Activated CD4-positive, alpha-beta memory T cell treated with anti-CD3 and anti-CD28 coated beads, Interleukin-2, amount 10 ng/mL, durations not matched to agents 7 days and 5 days (primary cell): ENCODE measurements around the gene NTN1. TPM values are rescaled to one million over a fixed set of nuclear protein-coding genes. Genes with fewer than 3 reads are reported as not detected.
A peak's percentile ranks its signal among the peaks of the same experiment; 100 is the strongest.

Source experiments
- CTCF ChIA-PET: fragments of 350-600 bp; sonication (Branson Sonifier 250); formaldehyde crosslinking; loops from one replicate; lab custom pipeline; 2021; ENCODE audit warnings: antibody characterized with exemption, inconsistent platforms; lab: Charles Lee
- POLR2A ChIA-PET: fragments of 350-600 bp; sonication (Branson Sonifier 250); formaldehyde crosslinking; loops from one replicate; lab custom pipeline; 2021; ENCODE audit warnings: antibody characterized with exemption; lab: Charles Lee
- DNase-seq: peaks from one replicate; pipeline ENCODE4 v3.0.0-alpha.2; 2020
- H3K27ac Mint-ChIP-seq: one replicate; pipeline ENCODE4 v1.8.0; 2021; ENCODE audit warnings: mild to moderate bottlenecking, mixed read lengths
- H3K27me3 Mint-ChIP-seq: one replicate; pipeline ENCODE4 v1.8.0; 2021; ENCODE audit warnings: mixed read lengths
- H3K36me3 Mint-ChIP-seq: one replicate; pipeline ENCODE4 v1.8.0; 2021; ENCODE audit warnings: low read depth, mixed read lengths
- H3K4me1 Mint-ChIP-seq: one replicate; pipeline ENCODE4 v1.8.0; 2021; ENCODE audit warnings: mixed read lengths
- H3K4me3 Mint-ChIP-seq: one replicate; pipeline ENCODE4 v1.8.0; 2021; ENCODE audit warnings: mild to moderate bottlenecking, mixed read lengths
- H3K9me3 Mint-ChIP-seq: one replicate; pipeline ENCODE4 v1.8.0; 2021; ENCODE audit warnings: mixed read lengths
- total RNA-seq, 2 experiments: library from RNA; stranded (reverse); gene quantifications; one replicate each; pipeline ENCODE4 v1.2.3, GENCODE V29; 2021

The NTN1 gene
- total RNA-seq, 2 experiments from 2014 or later = not detected

DNA sequence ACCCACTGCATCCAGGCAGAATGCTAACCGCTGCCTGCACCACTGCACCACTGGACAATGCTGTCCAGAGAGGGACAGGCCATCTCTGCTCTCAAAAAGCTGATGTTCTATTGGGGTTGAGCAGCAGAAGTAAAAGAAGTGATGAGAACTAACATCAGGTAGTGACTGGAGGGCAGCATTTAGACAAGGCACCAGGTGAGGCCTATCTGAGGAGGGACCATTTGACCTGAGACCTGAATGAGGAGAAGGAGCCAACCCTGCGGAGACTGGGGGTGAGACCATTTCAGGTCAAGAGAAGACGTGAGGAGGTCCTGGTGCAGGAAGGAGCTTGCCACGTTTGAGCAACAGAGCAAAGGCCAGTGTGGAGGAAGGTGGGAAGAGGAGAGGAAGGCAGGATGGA is 34.0 kb downstream of the NTN1 start:
- ChIA-PET POLR2A (no interaction called here), CTCF (no interaction called here)
- no peaks in the 10 kb centered on the region for H3K36me3 Mint-ChIP-seq
- no peaks in the 10 kb centered on the region for H3K9me3 Mint-ChIP-seq
- no peak overlapping the region for H3K27ac Mint-ChIP-seq
- H3K27me3 Mint-ChIP-seq = no peaks in the 10 kb centered on the region
- H3K4me1 Mint-ChIP-seq = no peaks in the 10 kb centered on the region
- no peak for DNase-seq
- no peak overlapping the region for H3K4me3 Mint-ChIP-seq

DNA sequence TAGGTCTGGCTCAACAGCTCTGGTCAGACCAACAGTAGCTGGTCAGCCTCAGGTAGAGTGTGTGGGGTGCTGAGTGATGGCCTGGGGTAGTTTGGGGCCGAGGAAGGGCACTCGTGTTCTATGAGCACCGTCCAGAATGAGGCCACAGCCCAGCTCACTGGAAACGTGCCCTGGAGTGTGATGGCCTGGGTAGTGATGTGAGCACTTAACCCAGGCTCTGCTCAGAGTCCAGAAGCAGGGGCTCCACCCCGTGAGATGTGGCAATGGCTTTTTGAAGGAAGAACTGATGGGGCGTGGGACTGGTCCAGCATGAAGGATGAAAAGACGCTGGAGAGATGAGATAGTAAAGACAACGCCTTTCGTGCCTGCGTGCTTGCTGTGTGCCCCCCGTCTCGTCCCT is 35.3 kb downstream of the NTN1 start:
- Mint-ChIP-seq H3K4me1 (no peaks in the 10 kb centered on the region), H3K27me3 (peaks cover 5% of the 10 kb centered on the region), H3K36me3 (no peaks in the 10 kb centered on the region), H3K27ac (peak overlapping the region; percentile 46), H3K4me3 (no peak overlapping the region), H3K9me3 (no peaks in the 10 kb centered on the region)
- ChIA-PET POLR2A (no interaction called here), CTCF (no interaction called here)
- no peak for DNase-seq

DNA sequence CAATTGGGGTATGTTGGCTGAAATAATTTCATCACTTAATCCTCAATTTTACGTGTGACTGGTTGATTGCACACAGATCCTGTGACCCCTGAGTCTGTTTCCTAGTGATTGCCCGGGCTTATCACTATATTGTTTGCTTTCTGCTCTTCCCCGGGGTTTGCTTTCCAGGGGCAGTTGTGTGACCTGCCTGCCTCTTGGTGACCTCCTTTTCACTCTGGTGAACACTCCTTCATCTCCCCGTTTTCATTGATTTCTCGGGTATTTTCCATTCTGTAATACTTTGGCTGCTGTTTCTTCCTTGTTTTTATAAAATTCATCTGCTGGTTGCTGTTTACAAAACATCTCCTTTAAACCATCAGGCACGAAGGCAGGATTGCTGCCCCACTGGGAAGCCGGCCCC is 36.0 kb downstream of the NTN1 start:
- Mint-ChIP-seq H3K27me3 (peaks cover 5% of the 10 kb centered on the region), H3K36me3 (no peaks in the 10 kb centered on the region), H3K9me3 (no peaks in the 10 kb centered on the region), H3K4me3 (no peak overlapping the region), H3K4me1 (no peaks in the 10 kb centered on the region), H3K27ac (no peak overlapping the region)
- ChIA-PET POLR2A (no interaction called here), CTCF (no interaction called here)
- DNase-seq = no peak

DNA sequence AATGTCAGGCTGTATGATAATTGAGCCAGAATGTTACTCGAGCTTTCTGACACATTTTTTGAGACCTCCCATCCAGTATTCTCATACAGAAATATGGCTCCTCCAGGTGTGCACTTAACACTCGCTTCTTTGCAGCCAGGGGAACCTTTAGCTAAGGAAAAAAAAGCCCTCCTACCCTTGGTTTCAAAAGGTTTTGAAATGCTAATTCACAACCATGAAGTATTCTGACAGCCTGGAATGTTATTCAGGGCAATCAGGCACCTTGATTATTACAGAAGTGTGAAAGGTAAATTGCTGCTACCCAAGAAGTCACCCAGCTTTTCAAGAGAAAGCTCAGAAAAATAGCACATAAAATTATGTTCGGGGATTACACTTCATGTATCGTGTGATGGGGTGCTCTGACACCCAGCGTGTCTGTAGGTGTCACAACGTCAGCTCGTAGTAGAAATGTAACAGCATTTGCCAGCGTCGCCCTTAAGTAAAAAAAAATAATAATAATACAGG is 41.1 kb downstream of the NTN1 start:
- ChIA-PET CTCF (no interaction called here), POLR2A (no interaction called here)
- H3K4me1 Mint-ChIP-seq = no peaks in the 10 kb centered on the region
- no peaks in the 10 kb centered on the region for H3K9me3 Mint-ChIP-seq
- H3K27ac Mint-ChIP-seq = no peak overlapping the region
- no peaks in the 10 kb centered on the region for H3K36me3 Mint-ChIP-seq
- peaks cover 8% of the 10 kb centered on the region for H3K27me3 Mint-ChIP-seq
- no peak overlapping the region for H3K4me3 Mint-ChIP-seq
- no peak for DNase-seq

DNA sequence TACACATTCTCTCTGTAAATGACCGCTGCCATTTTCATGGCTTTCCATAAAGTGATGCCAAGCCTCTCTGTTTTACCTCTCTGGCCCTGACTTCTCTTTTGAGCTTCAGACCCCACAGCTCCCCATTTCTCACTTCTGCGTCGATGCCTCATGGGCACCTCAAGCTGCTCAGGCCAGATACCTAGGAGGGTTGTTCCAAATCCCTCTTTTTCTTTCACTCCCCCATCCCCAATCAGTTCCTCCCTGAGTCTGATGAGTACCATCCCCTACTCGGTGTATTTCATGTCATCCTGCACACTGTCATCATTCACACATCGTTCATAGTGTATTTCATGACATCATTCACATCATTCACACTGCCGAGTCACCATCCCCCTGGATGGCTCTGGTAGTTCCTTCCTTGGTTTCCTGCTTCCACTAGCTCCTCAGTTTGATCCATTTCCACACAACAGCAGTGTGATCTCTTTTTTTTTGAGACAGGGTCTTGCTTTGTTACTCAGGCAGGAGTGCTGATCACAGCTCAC is 43.1 kb downstream of the NTN1 start:
- Mint-ChIP-seq H3K27ac (no peak overlapping the region), H3K27me3 (peaks cover 8% of the 10 kb centered on the region), H3K36me3 (no peaks in the 10 kb centered on the region), H3K4me1 (no peaks in the 10 kb centered on the region), H3K9me3 (no peaks in the 10 kb centered on the region), H3K4me3 (no peak overlapping the region)
- DNase-seq = no peak
- ChIA-PET CTCF (no interaction called here), POLR2A (no interaction called here)

DNA sequence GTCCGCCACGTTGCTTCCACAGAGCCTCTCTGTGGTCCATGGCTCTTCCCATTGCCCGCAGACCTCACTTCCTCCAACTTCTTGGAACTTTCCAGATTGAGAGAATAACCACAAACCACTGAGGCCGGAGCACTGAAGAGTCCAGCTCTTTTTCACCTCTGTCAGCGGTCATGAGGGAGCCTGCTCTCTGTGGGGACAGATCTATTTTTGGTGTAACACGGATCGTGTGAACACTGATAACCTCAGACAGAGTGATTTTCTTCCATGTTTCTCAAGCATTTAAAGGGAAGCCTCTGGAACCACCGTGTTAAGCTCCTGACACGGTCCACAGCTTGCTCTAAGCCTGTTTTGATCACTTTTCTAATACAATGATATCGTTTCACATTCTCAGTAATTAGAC is 49.7 kb downstream of the NTN1 start:
- ChIA-PET POLR2A (no interaction called here), CTCF (no interaction called here)
- Mint-ChIP-seq H3K4me1 (no peaks in the 10 kb centered on the region), H3K27me3 (peaks cover 6% of the 10 kb centered on the region), H3K4me3 (no peak overlapping the region), H3K9me3 (no peaks in the 10 kb centered on the region), H3K36me3 (no peaks in the 10 kb centered on the region), H3K27ac (no peak overlapping the region)
- DNase-seq = no peak

DNA sequence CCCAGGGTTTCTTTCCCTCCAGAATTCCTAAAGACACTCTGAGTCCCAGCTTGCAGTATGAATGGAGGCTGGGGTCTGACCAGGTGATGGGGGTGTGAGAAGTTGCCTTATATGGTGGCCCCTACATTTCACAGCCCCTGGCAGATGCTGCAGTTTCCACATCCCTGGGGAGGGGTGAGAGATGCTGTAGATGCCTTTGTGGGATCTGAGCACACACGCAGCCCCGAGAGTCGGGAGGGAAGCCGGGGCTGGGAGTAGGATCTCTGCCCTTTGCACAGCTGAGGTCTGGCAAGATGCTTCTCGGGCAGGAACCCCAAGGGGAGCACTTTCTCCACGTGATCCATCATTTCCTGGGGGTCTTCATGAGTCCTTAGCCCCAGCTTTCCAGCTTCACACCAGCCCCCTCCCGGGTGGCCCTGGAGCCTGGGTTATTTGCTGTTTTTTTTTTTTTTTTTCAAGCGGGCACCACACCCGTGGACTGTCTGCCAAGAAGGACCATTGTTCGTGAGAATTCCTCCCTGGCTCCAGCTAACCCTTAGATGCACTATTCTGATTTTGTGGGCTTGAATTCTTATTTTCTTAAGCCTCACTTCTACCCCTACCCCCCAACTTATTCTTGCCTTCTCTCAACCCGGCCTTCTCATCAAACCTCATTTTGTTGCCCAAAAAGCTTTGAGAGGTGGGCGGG is 50.6 kb downstream of the NTN1 start:
- DNase-seq = no peak
- Mint-ChIP-seq H3K27me3 (peaks cover 6% of the 10 kb centered on the region), H3K36me3 (no peaks in the 10 kb centered on the region), H3K4me1 (no peaks in the 10 kb centered on the region), H3K27ac (no peak overlapping the region), H3K4me3 (no peak overlapping the region), H3K9me3 (no peaks in the 10 kb centered on the region)
- ChIA-PET POLR2A (no interaction called here), CTCF (interaction anchor here (0.7 kb wide), 1 partner anchor 22 kb away, joined by 3 read pairs; no protein-coding TSS in a partner anchor)

DNA sequence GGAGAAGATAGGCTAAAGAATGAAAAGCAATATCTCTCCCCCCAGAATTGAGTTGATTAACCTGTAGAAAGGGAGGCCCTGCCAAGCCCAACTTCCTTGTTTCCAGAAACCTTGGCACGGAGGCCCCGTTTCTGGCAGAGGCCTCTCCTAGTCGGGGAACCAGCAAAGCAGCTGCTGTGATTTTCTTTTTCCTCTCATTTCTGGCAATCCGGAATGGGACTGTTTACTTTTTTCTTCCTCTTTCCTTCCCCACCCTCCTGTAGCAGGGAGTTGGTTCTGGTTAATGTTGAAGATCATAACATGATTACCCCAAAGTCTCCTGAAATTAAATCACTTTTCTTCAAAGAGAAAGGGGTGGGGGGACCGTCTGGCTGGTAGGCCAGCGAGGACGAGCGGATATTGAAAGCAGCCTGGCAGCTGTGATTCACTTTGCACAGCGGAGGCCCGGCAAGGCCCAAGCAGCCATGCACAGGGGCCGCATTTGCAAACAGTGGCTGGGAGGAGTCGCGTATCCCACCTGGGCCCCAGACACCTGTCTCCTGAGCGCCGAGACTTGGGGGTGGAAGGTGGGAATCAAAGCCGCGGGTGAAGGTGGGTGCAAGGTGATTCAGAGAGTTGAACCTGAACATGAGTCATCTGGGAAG is 51.5 kb downstream of the NTN1 start:
- Mint-ChIP-seq H3K9me3 (no peaks in the 10 kb centered on the region), H3K4me3 (no peak overlapping the region), H3K36me3 (no peaks in the 10 kb centered on the region), H3K27me3 (peaks cover 6% of the 10 kb centered on the region), H3K27ac (no peak overlapping the region), H3K4me1 (no peaks in the 10 kb centered on the region)
- ChIA-PET POLR2A (no interaction called here), CTCF (interaction anchor here (0.7 kb wide), 1 partner anchor 22 kb away, joined by 3 read pairs; no protein-coding TSS in a partner anchor)
- no peak for DNase-seq

DNA sequence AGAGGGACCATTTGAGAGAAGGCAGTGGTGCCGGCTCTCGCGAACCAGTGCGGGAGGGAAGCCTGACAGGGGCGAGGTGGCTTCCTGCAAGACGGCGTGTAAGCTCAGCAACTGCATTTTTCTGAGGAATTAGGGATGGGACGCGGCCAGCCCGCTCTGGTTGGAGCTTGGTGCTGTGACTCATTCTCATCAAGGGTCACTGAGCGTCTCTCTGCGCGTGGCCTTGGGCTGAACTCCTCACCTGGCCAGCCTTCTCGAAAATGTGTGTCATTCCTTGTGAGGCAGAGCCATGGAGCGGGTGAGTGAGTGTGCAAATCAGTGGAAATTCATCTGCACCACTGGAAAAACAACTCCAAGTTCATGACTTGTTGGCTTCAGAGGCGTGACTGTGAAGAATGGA is 52.8 kb downstream of the NTN1 start:
- Mint-ChIP-seq H3K4me3 (no peak overlapping the region), H3K4me1 (no peaks in the 10 kb centered on the region), H3K27me3 (peaks cover 6% of the 10 kb centered on the region), H3K27ac (no peak overlapping the region), H3K36me3 (no peaks in the 10 kb centered on the region), H3K9me3 (no peaks in the 10 kb centered on the region)
- ChIA-PET CTCF (no interaction called here), POLR2A (no interaction called here)
- DNase-seq = no peak

DNA sequence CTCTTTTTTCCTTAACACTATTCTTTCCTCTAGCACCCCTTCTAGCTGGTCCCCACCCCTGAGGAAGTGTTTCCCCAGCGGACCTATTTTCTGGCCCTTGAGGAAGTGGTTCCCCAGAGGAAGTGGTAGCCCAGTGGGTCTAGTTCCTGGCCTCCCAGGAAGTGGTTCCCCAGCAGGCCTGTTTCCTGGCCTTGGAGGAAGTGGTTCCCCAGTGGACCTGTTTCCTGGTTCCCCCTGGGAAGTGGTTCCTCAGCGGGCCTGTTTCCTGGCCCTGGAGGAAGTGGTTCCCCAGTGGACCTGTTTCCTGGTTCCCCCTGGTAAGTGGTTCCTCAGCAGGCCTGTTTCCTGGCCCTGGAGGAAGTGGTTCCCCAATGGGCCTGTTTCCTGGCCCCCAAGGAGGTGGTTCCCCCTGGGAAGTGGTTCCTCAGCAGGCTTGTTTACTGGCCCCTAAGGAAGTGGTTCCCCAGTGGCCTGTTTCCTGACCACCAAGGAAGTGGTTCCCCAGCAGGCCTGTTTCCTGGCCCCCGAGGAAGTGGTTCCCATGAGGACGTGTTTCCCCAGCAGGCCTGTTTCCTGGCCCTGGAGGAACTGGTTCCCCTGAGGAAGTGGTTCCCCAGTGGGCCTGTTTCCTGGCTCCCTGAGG is 58.3 kb downstream of the NTN1 start:
- DNase-seq = peak; percentile 27
- ChIA-PET POLR2A (no interaction called here), CTCF (no interaction called here)
- no peak overlapping the region for H3K4me3 Mint-ChIP-seq
- peaks cover 5% of the 10 kb centered on the region for H3K4me1 Mint-ChIP-seq
- H3K36me3 Mint-ChIP-seq = no peaks in the 10 kb centered on the region
- H3K27me3 Mint-ChIP-seq = peaks cover 2% of the 10 kb centered on the region
- peaks cover 4% of the 10 kb centered on the region for H3K9me3 Mint-ChIP-seq
- peak overlapping the region; percentile 70 for H3K27ac Mint-ChIP-seq

DNA sequence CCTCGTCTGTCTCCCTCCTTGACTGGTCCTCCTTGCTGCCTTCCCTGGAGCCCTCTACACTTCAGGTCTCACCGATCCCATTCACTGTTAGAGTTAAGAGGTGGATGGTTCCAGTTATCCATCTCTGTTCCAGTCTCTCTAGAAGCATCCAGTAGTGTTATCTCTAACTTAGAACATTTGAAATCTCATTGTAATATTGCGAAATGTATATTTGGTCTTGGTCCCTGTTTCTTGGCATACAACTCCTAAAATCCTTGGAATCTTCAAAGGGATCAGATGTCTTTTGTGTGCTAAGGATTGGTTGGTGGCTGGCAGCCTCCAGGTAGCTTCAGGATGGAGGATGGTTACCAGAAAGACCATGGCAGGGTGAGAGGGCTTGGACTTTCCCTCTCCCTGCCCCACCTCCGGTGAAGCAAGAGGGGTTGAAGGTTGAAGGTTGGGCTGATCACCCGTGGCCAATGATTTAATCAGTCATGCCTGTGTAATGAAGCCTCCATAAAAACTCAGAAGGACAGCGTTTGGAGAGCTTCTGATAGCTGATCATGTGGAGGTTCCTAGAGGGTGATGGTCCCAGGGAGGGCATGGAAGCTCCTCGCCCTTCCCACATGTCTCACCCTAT is 59.1 kb downstream of the NTN1 start:
- POLR2A ChIA-PET = no interaction called here
- no peaks in the 10 kb centered on the region for H3K36me3 Mint-ChIP-seq
- peaks cover 4% of the 10 kb centered on the region for H3K9me3 Mint-ChIP-seq
- no peak overlapping the region for H3K4me3 Mint-ChIP-seq
- CTCF ChIA-PET = no interaction called here
- H3K4me1 Mint-ChIP-seq = peaks cover 5% of the 10 kb centered on the region
- H3K27me3 Mint-ChIP-seq = peaks cover 2% of the 10 kb centered on the region
- no peak for DNase-seq
- H3K27ac Mint-ChIP-seq = peak overlapping the region; percentile 70

DNA sequence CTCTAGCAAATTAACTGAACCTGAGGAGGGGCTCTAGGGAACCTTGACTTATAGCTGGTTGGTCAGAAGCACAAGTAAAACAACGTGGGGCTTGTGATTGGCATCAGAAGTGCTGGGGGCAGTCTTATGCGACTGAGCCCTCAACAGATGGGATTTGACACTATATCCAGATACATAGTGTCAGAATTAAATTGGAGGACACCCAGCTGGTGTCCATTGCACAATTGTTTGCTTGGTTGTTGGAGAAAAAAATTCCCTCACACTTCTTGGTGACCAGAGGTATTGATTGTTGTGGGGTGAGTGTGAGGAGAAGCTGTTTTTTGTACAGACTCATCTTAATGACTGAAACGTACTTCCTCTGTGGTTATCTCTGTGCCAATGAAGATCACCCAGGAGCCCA is 59.7 kb downstream of the NTN1 start:
- Mint-ChIP-seq H3K4me3 (no peak overlapping the region), H3K9me3 (peaks cover 4% of the 10 kb centered on the region), H3K27ac (peak overlapping the region; percentile 70), H3K27me3 (peaks cover 2% of the 10 kb centered on the region), H3K4me1 (peaks cover 5% of the 10 kb centered on the region), H3K36me3 (no peaks in the 10 kb centered on the region)
- no peak for DNase-seq
- CTCF ChIA-PET = no interaction called here
- POLR2A ChIA-PET = no interaction called here

DNA sequence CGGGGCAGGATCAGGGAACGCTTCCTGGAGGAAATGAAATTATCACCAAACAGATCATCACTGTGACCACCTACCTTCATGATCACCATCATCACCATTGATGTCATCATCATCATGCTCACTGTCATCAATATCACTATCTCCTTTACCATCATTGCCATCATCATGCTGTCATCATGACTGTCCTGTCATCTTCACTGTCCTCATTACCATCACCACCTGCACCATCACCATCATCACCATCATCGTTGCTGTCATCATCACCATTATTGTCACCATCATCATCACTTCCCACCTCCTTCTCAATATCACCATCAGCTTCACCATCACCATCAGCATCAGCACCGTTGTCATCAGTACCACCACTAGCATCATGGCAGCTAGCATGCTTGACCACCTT is 65.3 kb downstream of the NTN1 start:
- Mint-ChIP-seq H3K4me3 (no peak overlapping the region), H3K27ac (no peak overlapping the region), H3K27me3 (peaks cover 2% of the 10 kb centered on the region), H3K4me1 (no peaks in the 10 kb centered on the region), H3K36me3 (no peaks in the 10 kb centered on the region), H3K9me3 (no peaks in the 10 kb centered on the region)
- no peak for DNase-seq
- ChIA-PET POLR2A (no interaction called here), CTCF (no interaction called here)
